Caco-2 (cell line): ENCODE results near the gene FNDC3A. TPM values are rescaled to one million over a fixed set of nuclear protein-coding genes. Genes with fewer than 3 reads are reported as not detected.

ENCODE experiments used
- BruUV-seq: library from RNA; stranded (reverse); fragments of 400-500 nt; replicated peaks from 2 replicates; lab custom pipeline; 2021; lab: Mats Ljungman, UMichigan
- CTCF ChIA-PET: fragments of 300-600 bp; sonication (Branson Sonifier 250); formaldehyde crosslinking; loops from one replicate; lab custom pipeline; 2022; ENCODE audit warnings: antibody characterized with exemption; lab: Charles Lee
- POLR2A ChIA-PET: fragments of 300-600 bp; sonication (Branson Sonifier 250); formaldehyde crosslinking; loops from one replicate; lab custom pipeline; 2022; ENCODE audit warnings: antibody characterized with exemption; lab: Charles Lee
- DNase-seq, 2 experiments: peaks; one replicate each; pipeline versions ENCODE4 v3.0.0 to v3.0.0-alpha.2; 2020 to 2022
- H3K27me3 ChIP-seq: replicated peaks from 2 replicates; pipeline ENCODE4 v1.6.0; 2011; ENCODE audit warnings: low read length; ENCODE audit not compliant: control insufficient read depth, insufficient read depth
- H3K36me3 ChIP-seq: 2 replicates; pipeline ENCODE4 v1.5.1; 2011; ENCODE audit warnings: low read length; ENCODE audit not compliant: control insufficient read depth, insufficient read depth
- H3K4me1 ChIP-seq: fragments of 250-450 bp; sonication (Bioruptor Pico); 2 replicates; pipeline ENCODE4 v1.5.1; 2020; ENCODE audit warnings: mild to moderate bottlenecking
- H3K4me3 ChIP-seq: 2 replicates; pipeline ENCODE4 v1.5.1; 2011; ENCODE audit warnings: low read depth, mild to moderate bottlenecking, control low read depth, low read length
- H3K9me3 ChIP-seq: fragments of 250-450 bp; sonication (Bioruptor Pico); 2 replicates; pipeline ENCODE4 v1.5.1; 2020; ENCODE audit warnings: mild to moderate bottlenecking, moderate library complexity
- H3K27ac Mint-ChIP-seq: one replicate; pipeline ENCODE4 v1.8.0; 2022; ENCODE audit warnings: mixed read lengths; ENCODE audit not compliant: unreplicated experiment
- H3K27me3 Mint-ChIP-seq: one replicate; pipeline ENCODE4 v1.8.0; 2022; ENCODE audit warnings: mixed read lengths; ENCODE audit not compliant: insufficient read depth, unreplicated experiment
- H3K36me3 Mint-ChIP-seq: one replicate; pipeline ENCODE4 v1.8.0; 2022; ENCODE audit warnings: mild to moderate bottlenecking, mixed read lengths; ENCODE audit not compliant: insufficient read depth, unreplicated experiment
- H3K4me1 Mint-ChIP-seq: one replicate; pipeline ENCODE4 v1.8.0; 2022; ENCODE audit warnings: low read depth, mixed read lengths; ENCODE audit not compliant: unreplicated experiment
- H3K4me3 Mint-ChIP-seq: one replicate; pipeline ENCODE4 v1.8.0; 2022; ENCODE audit warnings: mild to moderate bottlenecking, moderate library complexity, mixed read lengths; ENCODE audit not compliant: unreplicated experiment
- H3K9me3 Mint-ChIP-seq: one replicate; pipeline ENCODE4 v1.8.0; 2022; ENCODE audit warnings: mixed read lengths; ENCODE audit not compliant: unreplicated experiment
- CTCF ChIP-seq, 2 experiments: fragments of 200-600 bp in 1 of 2; IDR thresholded peaks; 1 replicate in 1 of 2; 2 replicates in 1 of 2; pipeline versions ENCODE4 v1.5.1 to v1.8.0; 2011 to 2022; ENCODE audit warnings: antibody characterized with exemption in 1 of 2, control low read depth in 1 of 2, inconsistent platforms in 1 of 2, low read depth in 1 of 2, low read length in 1 of 2, mild to moderate bottlenecking in 1 of 2, moderate library complexity in 1 of 2; ENCODE audit not compliant: insufficient read depth in 1 of 2, severe bottlenecking in 1 of 2, unreplicated experiment in 1 of 2
- intact Hi-C: fragments of 100-400 bp; cut with micrococcal nuclease; formaldehyde crosslinking; loops from one replicate; pipeline ENCODE4 v1.10.0; 2022; ENCODE audit not compliant: unreplicated experiment
- total RNA-seq: library from RNA; stranded (reverse); gene quantifications from 2 replicates; pipeline ENCODE4 v1.2.3, GENCODE V29; 2022

The FNDC3A gene
- total RNA-seq, 1 experiment from 2014 or later, result 32.5 TPM

- no peak overlapping the region for H3K4me3 ChIP-seq
- H3K36me3 Mint-ChIP-seq, result peaks cover 28% of the 10 kb centered on the region
Measured at GRCh38 chr13:49183672-49184325, 208.1 kb downstream of the FNDC3A start.

GRCh38 chr13:49184621-49185020, 208.9 kb downstream of the FNDC3A start:
- H3K4me1 Mint-ChIP-seq, result no peaks in the 10 kb centered on the region
- ChIA-PET POLR2A (no interaction called here), CTCF (no interaction called here)
- H3K4me3 Mint-ChIP-seq, result no peak overlapping the region
- no peaks in the 10 kb centered on the region for H3K36me3 ChIP-seq
- intact Hi-C loops, result no loop called here
- H3K4me1 ChIP-seq, result no peaks in the 10 kb centered on the region
- no TSS peak for BruUV-seq
- H3K9me3 ChIP-seq, result no peaks in the 10 kb centered on the region
- TF ChIP-seq CTCF (IDR thresholded peaks at IDR 0.05; ENCODE audit: insufficient read depth in 1 of 2, low read depth in 1 of 2, low read length in 1 of 2, severe bottlenecking in 1 of 2, unreplicated experiment in 1 of 2), result no peak
- H3K27ac Mint-ChIP-seq, result no peak overlapping the region
- no peaks in the 10 kb centered on the region for H3K9me3 Mint-ChIP-seq
- no peaks in the 10 kb centered on the region for H3K27me3 ChIP-seq
- no peak overlapping the region for H3K4me3 ChIP-seq
- H3K36me3 Mint-ChIP-seq, result peaks cover 29% of the 10 kb centered on the region
- DNase-seq, result no peak
- no peaks in the 10 kb centered on the region for H3K27me3 Mint-ChIP-seq

More at GRCh38 chr13:49183672-49184325, 208.1 kb downstream of the FNDC3A start:
- Mint-ChIP-seq H3K27ac (no peak overlapping the region), H3K4me3 (no peak overlapping the region), H3K9me3 (no peaks in the 10 kb centered on the region), H3K27me3 (no peaks in the 10 kb centered on the region), H3K4me1 (no peaks in the 10 kb centered on the region)
- Histone ChIP-seq H3K9me3 (no peaks in the 10 kb centered on the region), H3K4me1 (no peaks in the 10 kb centered on the region), H3K27me3 (no peaks in the 10 kb centered on the region), H3K36me3 (no peaks in the 10 kb centered on the region)
- POLR2A ChIA-PET, result no interaction called here
- CTCF ChIA-PET, result no interaction called here
- no peak for DNase-seq
- intact Hi-C loops, result no loop called here
- no peak for TF ChIP-seq CTCF (IDR thresholded peaks at IDR 0.05; ENCODE audit: insufficient read depth in 1 of 2, low read depth in 1 of 2, low read length in 1 of 2, severe bottlenecking in 1 of 2, unreplicated experiment in 1 of 2)
- BruUV-seq, result no TSS peak

- Mint-ChIP-seq H3K4me3 (no peak overlapping the region), H3K36me3 (peaks cover 29% of the 10 kb centered on the region), H3K4me1 (no peaks in the 10 kb centered on the region), H3K9me3 (no peaks in the 10 kb centered on the region), H3K27ac (no peak overlapping the region), H3K27me3 (no peaks in the 10 kb centered on the region)
- POLR2A ChIA-PET, result no interaction called here
- Histone ChIP-seq H3K27me3 (no peaks in the 10 kb centered on the region), H3K4me3 (no peak overlapping the region), H3K36me3 (no peaks in the 10 kb centered on the region), H3K4me1 (no peaks in the 10 kb centered on the region), H3K9me3 (no peaks in the 10 kb centered on the region)
- no peak for DNase-seq
- intact Hi-C loops, result no loop called here
- no TSS peak for BruUV-seq
- CTCF ChIA-PET, result no interaction called here
- TF ChIP-seq CTCF (IDR thresholded peaks at IDR 0.05; ENCODE audit: insufficient read depth in 1 of 2, low read depth in 1 of 2, low read length in 1 of 2, severe bottlenecking in 1 of 2, unreplicated experiment in 1 of 2), result no peak
Measured at GRCh38 chr13:49185264-49185663, 209.6 kb downstream of the FNDC3A start.
